LHCN-M2 (cell line): ENCODE data around the gene ARSI. TPM values are rescaled to one million over a fixed set of nuclear protein-coding genes. Genes with fewer than 3 reads are reported as not detected.
A peak's percentile ranks its signal among the peaks of the same experiment; 100 is the strongest.

ENCODE experiments used
- DNase-seq: peaks from one replicate; pipeline ENCODE4 v3.0.0-alpha.2; 2012; ENCODE audit warnings: low read depth
- total RNA-seq: library from RNA; depleted of rRNA; stranded (reverse); fragments of >200 nt; gene quantifications from 2 replicates; pipeline ENCODE4 v1.2.3, GENCODE V29; 2014

ARSI gene
- total RNA-seq, 1 experiment from 2014 or later, result 6.2 TPM

DNA sequence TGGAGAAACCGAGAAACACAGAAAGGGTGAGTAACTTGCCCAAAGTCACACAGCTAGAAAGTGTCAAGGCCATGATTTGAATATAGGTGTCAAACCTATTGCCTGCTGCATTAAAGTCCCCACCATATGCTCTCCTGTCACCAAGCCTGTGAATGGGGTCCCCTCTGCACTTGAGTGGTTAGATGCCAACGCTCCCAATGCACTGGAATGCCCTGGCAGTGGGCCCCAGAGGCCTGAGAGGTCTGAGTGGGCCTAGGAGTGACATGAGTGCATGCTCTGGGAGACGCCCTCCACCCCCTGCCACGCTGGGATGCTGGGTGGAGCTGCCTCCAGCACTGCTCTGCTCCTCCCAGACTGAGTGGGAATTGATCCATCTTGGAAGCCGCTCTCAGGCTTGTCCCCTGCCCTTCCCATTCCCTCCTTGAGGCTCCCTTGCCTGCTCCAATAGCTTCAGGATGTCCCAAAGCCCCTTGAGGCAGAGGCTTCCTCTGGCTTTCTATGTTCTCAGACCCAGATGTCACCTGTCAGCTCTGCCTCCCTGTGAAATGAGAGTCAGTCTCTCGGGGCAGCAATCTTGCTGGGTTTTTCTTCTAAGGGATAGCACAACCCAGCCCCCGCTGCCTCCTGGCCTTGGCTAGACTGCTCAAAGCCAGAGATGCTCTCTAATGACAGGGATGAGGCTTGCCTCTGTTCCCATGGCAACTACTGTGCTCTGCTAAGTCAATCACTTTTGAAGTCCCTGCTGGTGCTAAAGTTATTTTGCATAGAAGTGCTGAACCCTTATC lies 6.6 kb upstream of the ARSI start:
- DNase-seq, result no peak

GRCh38 chr5:150307617-150308426 lies 5.1 kb upstream of the ARSI start:
- DNase-seq, result no peak

DNA sequence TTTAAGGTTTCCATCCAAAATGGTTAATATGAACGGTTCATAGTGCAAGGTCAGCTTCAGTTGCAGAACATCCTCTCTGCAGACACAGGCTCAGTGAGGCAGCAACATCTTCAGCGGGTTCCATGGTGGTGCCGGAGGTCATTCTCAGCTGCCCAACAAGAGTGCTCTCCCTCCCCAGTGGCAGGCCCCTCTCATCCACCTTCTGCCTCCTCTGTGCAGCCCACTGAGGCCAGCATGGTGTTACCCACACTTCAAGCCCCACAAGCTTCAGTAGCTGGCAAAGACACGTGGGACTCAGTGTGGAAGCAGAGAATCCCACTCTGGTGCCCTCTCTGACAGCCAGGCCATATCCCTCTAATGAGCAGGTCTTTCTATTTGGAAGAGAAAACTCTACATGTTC lies 4.1 kb upstream of the ARSI start:
- DNase-seq, result no peak

DNA sequence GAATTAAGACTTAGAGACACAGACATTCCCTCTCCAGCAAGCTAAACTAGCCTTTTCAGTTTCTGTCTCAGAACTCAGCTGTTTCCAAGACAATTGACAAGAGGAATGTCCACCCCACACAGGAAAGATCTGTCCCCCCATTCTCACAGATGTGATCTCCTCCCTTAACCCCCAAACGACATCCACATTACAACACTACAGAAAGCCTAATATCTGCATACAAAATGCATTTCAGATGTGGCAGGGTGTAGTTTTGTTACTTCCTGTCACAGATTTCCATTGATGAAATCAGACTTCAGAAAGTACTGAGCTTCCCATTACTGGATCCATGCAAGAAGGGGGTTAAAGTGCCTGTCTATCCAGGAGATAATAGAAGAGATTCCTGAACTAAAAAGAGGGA lies 2.9 kb upstream of the ARSI start:
- DNase-seq, result no peak

DNA sequence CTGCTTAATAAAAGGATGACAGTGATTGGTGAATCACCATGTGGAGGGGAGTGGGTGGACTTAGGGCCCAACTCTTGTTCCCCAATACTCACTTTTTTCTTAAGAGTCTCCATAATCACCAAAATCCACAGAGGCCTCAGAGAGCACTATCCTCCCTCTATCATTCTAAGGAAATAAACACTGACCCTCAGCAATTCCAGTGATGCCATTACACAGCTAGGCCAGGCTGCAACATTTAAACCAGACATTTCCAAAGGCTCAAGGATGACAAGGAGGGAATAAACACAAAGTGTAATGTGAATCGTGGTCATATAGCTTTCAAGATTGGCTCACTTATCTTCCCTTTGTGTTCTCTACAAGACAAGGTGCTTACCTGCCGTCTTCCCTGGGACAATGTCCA lies 2.4 kb upstream of the ARSI start:
- no peak for DNase-seq

DNA sequence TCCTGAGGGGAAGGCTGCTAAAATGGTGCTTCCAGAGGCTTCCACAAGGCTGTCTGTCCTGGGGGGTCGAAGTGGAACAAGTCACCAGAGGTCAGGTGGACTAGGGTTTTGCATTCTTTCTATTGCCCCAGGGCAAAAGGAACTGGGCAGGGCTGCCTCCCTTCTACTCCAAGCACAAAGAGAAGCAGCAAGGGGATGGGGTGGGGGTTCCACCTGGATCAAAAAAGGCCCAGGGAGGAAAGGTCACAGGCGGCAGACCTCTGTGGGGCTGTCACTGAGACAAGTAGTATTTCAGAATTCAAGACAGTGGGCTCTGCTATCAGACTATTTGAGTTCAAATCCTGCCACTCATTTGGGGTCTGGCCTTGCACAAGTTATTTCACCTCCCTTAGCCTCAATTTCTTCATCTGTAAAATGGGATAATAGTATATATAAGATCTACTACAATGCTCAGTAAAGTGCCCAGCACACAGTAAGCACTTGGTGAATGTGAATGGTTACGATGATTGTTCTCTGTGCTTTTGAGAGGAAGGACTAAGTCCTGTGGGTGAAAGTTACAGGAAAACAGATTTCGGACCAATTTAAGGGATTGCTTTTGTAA lies 1.9 kb upstream of the ARSI start:
- DNase-seq, result no peak

DNA sequence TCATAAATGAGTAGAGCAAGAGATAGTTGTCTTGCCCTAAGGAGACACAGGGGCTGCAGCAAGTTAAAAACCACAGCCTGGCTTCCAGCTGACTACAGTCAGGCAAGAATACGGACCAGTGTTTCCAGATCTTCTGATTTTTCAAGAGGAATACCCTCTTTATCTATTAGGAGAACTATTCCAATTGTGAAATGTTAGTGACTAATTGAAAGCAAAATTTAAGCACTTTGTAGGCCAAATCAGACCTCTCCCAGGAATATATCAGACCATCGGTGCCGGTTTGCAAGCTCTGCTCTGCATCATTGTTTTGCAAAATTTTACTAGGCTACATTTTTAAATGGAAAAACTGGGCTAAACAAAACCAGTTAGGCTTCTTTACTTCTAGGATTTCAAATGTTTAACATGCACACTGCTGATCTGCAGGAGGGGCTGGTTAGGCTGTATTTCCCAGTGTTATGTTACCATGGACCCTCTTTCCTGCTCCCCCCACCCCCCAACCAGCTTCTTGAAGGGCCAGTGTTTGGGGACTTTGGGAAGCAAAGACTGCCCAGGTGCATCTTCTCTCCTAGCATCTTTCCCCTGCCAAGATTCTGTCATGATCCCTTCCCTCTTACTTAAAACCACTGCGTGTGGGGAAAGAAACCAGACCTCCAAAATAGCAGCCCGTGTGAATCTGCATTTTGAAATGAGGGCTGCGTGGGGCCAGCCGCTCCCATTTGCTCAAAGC lies 1.1 kb upstream of the ARSI start:
- DNase-seq, result no peak

- DNase-seq, result no peak
Measured at GRCh38 chr5:150303070-150303615, 438 bp upstream of the ARSI start.

DNA sequence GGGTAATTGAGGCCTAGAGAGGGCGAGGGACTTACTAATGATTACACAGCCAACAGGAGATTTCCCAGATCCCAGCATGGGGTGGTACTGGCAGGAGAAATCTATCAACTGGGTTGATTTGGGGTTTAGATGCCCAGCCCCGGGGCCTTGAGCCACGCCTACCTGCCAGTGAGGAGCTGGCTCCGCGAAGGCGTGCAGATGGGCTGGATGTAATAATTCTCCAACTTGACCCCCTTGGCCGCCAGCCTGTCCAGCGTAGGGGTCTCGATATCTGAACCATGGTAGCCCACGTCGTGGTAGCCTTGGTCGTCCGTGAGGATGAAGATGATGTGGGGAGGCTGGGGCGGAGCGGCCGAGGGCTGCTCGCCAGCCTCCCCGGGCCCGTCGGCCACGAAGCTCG lies 804 bp downstream of the ARSI start:
- DNase-seq, result no peak

- no peak for DNase-seq
Measured at GRCh38 chr5:150301170-150301505, 1.6 kb downstream of the ARSI start.

GRCh38 chr5:150300496-150301169 lies 2.1 kb downstream of the ARSI start:
- no peak for DNase-seq

DNA sequence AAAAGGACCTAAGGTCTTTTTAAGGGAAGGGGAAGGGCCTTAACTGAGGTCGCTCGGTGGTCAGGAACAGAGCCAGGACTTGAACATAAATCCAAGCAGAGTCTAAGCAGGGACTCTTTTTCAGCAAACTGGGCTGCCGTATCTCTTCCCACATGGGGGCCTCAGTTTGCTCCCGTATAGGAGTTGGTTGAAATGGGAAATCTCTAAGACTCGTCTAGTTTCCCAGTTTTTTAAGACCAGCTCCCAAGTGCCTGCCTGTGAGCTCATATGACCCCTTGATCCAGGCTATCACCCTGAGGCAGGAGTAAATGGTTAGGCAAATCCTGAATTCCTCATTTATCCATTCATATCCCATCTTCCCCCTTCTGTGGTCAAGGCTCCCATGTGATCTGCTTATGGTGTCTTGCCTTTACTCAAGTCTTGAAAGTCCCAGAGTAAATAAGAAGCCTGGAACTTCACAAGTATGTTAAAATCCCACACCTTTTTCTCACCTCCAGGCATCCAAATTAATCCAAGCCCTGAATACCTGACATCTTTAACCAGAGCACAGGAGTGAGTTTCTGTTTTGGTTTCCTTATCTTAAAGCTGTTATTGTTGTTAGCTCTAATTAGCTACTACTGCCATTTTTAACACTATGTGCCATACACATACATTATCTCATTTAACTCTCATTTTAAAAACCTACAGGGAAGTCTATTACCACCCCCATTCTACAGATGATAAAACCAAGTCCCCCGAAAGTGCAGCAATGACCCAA lies 3.0 kb downstream of the ARSI start:
- DNase-seq, result no peak

DNA sequence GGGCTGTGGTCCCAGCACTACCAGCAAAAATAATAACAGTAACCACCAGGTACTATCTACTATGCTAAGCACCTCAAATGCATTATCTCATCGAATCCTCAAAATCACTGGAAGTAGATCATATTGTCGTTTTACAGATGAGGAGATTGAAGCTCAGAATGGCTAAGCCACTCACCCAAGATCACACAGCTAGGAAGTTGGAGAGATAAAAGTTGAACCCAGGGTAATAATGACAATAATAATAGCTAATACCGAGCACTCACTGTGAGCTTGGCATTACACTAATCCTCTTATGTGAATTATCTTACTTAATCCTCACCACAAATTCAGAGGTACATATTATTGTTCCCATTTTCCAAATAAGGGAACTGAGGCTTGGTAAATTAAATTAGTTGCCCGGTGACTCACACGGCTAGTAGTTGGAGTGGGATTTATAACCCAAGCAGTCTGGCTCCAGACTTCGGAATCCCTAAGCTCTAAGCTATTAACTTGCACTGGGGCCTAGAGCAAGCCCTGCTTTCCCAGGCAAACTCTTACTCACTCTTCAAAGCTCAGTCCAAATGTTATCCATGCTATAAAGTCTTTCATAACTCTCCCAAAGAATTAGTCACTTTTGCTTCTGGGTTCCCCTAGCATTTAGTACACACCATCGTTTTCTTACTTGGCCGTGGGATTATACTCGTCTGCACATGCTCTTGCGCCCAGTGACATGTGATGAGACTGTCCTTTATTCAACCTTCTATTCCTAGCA lies 3.8 kb downstream of the ARSI start:
- peak; percentile 96 for DNase-seq

- no peak for DNase-seq
Measured at GRCh38 chr5:150297934-150298595, 4.6 kb downstream of the ARSI start.

DNA sequence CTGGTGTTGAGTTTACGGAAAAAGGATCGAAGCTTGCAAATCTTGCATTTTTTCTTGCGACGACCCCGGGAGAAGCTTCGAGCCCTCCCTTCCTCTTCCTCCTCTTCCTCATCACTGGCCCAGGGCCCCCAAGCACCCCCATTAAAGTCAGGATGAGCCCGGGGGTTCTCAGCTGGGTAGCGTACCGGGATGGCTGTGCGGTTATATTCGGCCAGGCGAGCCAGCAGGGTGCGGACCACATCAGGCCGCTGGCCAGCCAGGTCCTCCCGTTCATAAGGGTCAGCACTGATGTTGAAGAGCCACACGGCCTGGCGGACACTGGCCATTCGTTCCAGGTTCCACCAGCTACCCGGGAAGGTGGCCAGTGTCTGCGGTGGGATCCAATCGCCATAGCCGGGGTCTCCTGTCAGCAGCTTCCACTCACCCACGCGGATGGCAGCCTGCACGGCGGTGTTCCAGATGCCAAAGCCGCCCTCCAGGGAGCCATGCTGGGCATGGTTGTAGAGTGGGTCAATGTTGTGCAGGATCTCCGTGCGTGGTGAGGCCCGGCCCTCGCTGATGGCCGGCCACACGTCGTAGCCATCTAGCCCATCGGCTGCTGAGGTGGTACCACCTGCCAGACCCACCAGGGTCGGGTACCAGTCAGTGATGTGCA lies 5.3 kb downstream of the ARSI start:
- DNase-seq, result no peak

DNA sequence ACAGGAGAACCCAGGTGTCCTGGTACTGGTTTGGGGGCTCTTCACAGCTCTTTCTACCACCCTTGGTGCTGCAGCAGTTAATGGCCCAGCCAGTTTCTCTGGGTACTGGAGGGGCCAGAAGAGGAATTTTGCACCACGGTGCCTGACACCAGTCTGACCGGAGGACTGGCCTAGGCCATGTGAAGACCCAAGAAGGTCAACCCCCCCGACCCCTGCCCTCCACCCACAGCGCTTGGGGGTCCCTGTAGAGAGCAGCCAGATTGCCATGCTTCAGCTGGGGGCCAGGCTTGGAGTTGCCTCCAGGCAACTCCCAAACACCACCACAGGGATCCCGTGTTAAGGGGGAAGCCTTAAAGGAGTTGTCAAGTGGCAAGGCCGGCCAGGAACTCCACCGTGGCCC lies 6.2 kb downstream of the ARSI start:
- DNase-seq, result no peak

DNA sequence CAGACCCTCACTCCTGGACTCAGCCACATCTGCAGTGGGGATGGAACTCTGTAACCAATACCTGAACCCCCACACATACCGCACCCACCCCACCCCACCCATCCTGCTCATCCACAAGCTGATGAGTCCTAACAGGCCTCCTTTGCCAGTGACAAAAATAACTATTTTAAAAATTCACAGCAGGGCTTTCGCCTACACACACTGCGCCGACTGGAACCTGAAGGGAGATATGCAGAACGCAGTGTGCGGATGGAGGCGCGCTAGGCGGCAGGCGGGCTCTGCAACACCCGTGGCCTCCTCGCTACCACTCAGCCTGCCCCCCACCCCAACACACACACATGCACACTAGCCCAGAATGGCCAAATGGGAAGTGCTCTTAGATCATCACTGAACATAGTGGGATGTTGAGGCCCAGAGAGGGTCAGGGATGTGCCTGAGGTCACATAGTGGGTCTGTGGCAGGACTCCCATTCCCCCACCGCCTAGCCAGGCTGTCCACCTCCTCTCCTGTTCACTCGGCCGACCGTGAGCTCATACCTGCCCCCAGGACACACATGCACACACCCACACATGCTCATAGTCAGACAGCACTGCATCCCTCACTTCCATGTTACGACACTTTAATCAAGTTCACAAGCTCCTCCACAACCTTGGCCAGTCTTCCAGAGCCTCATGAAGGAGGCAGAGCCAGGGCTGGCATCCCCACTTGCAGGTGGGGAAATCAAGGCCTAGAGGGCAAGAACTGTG lies 6.8 kb downstream of the ARSI start:
- no peak for DNase-seq

DNA sequence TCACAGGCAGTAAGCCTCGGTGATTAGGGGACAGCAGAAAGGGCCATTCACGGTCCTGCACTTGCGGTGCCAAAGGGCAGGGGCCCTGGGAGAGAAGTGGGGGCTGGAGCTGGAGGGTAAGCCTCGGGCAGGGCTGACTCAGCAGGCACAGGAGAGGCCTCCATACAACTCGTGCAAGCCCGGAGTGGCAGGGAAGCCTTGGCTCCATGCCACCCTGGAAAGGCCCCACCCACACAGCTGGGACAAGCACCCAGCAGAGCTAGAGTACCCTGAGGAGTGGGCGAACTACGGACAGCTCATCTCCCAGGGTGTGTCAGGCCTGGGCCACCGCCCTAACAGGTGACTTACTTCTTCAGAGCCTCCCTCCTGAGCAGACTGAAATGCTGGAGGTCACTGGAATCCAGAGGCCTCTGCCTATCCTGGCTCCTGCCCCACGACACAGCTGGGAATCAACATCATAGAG lies 7.5 kb downstream of the ARSI start:
- DNase-seq, result peak; percentile 53
